ENCODE results near the gene TRIM7.
"Not testable (repeated sequence)": the region's sequence is repeated elsewhere in the genome, so short reads cannot be mapped to it uniquely, and the experiment has no call there.

The TRIM7 gene

GRCh38 chr5:181171782-181172181, 33.2 kb downstream of the TRIM7 start:
- TF ChIP-seq, protein P1, sequence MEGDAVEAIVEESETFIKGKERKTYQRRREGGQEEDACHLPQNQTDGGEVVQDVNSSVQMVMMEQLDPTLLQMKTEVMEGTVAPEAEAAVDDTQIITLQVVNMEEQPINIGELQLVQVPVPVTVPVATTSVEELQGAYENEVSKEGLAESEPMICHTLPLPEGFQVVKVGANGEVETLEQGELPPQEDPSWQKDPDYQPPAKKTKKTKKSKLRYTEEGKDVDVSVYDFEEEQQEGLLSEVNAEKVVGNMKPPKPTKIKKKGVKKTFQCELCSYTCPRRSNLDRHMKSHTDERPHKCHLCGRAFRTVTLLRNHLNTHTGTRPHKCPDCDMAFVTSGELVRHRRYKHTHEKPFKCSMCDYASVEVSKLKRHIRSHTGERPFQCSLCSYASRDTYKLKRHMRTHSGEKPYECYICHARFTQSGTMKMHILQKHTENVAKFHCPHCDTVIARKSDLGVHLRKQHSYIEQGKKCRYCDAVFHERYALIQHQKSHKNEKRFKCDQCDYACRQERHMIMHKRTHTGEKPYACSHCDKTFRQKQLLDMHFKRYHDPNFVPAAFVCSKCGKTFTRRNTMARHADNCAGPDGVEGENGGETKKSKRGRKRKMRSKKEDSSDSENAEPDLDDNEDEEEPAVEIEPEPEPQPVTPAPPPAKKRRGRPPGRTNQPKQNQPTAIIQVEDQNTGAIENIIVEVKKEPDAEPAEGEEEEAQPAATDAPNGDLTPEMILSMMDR (IDR thresholded peaks at IDR 0.05; ENCODE audit: low read depth, low read length, missing control alignments) = no peak
- H3K4me3 ChIP-seq (ENCODE audit: low read depth, low read length) = no peak overlapping the region
- in situ Hi-C loops (cut with HindIII; ENCODE audit: low sequenced_read_pairs) = no loop called here
- no peak for DNase-seq (ENCODE audit: low read depth)

- TF ChIP-seq, protein P1 (IDR thresholded peaks at IDR 0.05; ENCODE audit: low read depth, low read length, missing control alignments) = no peak
- peak; percentile 58 for DNase-seq (ENCODE audit: low read depth)
- in situ Hi-C loops (cut with HindIII; ENCODE audit: low sequenced_read_pairs) = no loop called here
- H3K4me3 ChIP-seq (ENCODE audit: low read depth, low read length) = peak overlapping the region; percentile 9
Measured at GRCh38 chr5:181170996-181171395, 34.0 kb downstream of the TRIM7 start.

DNA sequence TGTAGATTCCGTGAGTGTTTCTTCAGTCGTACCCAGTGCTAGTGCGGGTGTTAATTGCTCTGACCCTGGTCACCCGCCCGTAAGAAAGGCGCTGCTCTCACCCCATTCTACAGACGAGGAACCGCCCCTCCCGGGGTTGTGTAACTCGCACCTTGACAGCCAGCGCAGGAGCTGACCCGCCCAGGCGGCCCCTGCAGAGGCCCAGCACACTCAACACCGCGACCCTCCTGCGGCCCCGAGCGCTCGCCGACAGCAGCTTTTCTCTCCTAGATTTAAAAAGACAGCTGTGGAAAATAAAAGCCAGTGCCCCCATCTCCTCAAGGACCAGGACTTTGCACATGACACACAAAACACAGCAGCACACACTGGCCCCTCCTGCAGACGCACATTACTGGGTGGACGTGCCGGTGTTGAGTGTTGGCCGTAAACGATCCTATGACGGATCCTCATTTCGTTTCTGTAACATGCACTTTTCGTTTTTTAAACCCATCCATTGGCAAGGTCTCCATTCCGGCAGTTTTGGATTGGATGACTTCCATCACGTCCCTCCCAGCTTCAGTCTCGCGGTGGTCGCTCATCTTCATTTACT, 34.7 kb downstream of the TRIM7 start:
- no peak for DNase-seq (ENCODE audit: low read depth)
- in situ Hi-C loops (cut with HindIII; ENCODE audit: low sequenced_read_pairs) = no loop called here
- TF ChIP-seq, protein P1 (IDR thresholded peaks at IDR 0.05; ENCODE audit: low read depth, low read length, missing control alignments) = no peak
- H3K4me3 ChIP-seq (ENCODE audit: low read depth, low read length) = peak overlapping the region; percentile 24

DNA sequence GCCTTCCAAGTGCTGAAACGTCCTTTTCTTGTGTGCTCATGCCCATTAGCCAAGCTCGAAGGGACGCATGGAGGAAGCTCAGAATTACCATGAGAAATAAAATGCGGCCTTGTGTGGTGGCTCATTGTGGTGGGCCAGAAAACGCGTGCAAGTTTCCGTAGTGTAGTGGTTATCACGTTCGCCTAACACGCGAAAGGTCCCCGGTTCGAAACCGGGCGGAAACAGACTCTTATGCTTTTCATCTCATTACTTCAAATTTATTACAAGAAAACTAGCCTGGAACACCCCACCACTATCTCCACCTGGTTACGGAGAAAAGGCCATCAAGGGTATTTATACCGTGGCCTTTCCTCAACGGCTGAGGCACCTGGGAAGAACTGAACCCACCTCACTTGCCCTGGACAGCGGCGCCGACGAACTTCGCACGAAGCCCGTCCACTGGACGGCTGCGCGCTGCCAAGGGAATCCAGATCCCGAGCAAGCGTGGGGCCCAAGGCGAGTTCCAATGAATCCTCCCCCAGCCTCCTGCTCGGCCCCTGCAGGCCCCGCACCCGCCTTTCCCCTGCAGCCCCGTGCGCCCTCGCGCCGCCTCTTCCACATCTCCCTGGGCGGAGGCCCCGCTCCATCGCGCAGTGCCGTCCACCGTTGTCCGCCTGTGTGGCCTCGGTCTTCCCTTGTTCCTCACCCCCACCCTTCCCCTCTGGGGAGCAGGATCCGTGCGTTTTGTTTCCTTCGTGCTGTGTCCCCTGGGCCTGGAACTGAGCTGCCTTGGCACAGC, 35.3 kb downstream of the TRIM7 start:
- peak overlapping the region; percentile 24 for H3K4me3 ChIP-seq (ENCODE audit: low read depth, low read length)
- in situ Hi-C loops (cut with HindIII; ENCODE audit: low sequenced_read_pairs); DNase-seq (ENCODE audit: low read depth): not testable (repeated sequence)

DNA sequence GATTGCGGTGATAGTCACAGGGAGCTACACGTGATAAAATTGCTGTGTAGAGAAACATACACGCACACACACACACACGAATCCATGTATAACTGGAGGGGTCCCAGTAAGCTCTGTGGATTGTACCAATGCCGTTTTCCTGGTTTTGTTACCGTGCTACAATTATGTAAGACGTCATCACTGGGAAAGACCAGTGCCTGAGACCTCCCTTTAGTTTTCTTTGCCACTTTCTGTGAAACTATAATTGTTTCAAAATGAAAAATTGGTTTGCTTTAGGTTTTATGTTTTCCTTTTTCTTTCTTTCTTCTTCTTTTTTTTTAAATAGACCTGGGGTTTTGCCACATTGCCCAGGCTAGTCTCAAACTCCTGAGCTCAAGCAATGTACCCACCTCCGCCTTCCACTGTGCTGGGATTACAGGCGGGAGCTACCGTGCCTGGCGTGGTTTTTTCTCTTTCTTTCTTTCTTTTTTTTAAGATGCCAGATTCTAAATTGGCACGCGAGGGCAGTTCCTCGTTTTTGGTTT, 36.3 kb downstream of the TRIM7 start:
- DNase-seq (ENCODE audit: low read depth) = no peak
- no peak overlapping the region for H3K4me3 ChIP-seq (ENCODE audit: low read depth, low read length)
- TF ChIP-seq, protein P1 (IDR thresholded peaks at IDR 0.05; ENCODE audit: low read depth, low read length, missing control alignments) = no peak
- in situ Hi-C loops (cut with HindIII; ENCODE audit: low sequenced_read_pairs) = no loop called here

GRCh38 chr5:181167814-181168488, 37.0 kb downstream of the TRIM7 start:
- in situ Hi-C loops (cut with HindIII; ENCODE audit: low sequenced_read_pairs) = no loop called here
- DNase-seq (ENCODE audit: low read depth) = no peak
- TF ChIP-seq, protein P1 (IDR thresholded peaks at IDR 0.05; ENCODE audit: low read depth, low read length, missing control alignments) = peak; percentile 46
- no peak overlapping the region for H3K4me3 ChIP-seq (ENCODE audit: low read depth, low read length)
